ELR (cell line): ENCODE data around the gene SHROOM2.
A peak's percentile ranks its signal among the peaks of the same experiment; 100 is the strongest.

Source experiments
- DNase-seq: peaks from one replicate; pipeline ENCODE4 v3.0.0-alpha.2; 2015; ENCODE audit warnings: low read depth

SHROOM2 gene

GRCh38 chrX:9899640-9900111, 113.4 kb downstream of the SHROOM2 start:
- DNase-seq: peak; percentile 24

- DNase-seq: peak; percentile 50
These were observed 116.4 kb downstream of the SHROOM2 start for GRCh38 chrX:9902656-9903055.

GRCh38 chrX:9903146-9903545, 116.9 kb downstream of the SHROOM2 start:
- no peak for DNase-seq

GRCh38 chrX:9905288-9905687, 119.1 kb downstream of the SHROOM2 start:
- DNase-seq: peak; percentile 48

- DNase-seq: no peak
These were observed 119.5 kb downstream of the SHROOM2 start for GRCh38 chrX:9905721-9906120.

GRCh38 chrX:9906919-9907318, 120.7 kb downstream of the SHROOM2 start:
- DNase-seq: peak; percentile 41

GRCh38 chrX:9907645-9908387, 121.6 kb downstream of the SHROOM2 start:
- DNase-seq: peak; percentile 91

- DNase-seq: no peak
These were observed 123.0 kb downstream of the SHROOM2 start for GRCh38 chrX:9909254-9909653.

GRCh38 chrX:9911487-9911886, 125.3 kb downstream of the SHROOM2 start:
- DNase-seq: peak; percentile 72

GRCh38 chrX:9912351-9913145, 126.3 kb downstream of the SHROOM2 start:
- DNase-seq: no peak

- peak; percentile 22 for DNase-seq
These were observed 126.9 kb downstream of the SHROOM2 start for GRCh38 chrX:9913146-9913433.

GRCh38 chrX:9917861-9918260, 131.6 kb downstream of the SHROOM2 start:
- no peak for DNase-seq

- DNase-seq: no peak
These were observed 133.5 kb downstream of the SHROOM2 start for GRCh38 chrX:9919632-9920172.

GRCh38 chrX:9921407-9921806, 135.2 kb downstream of the SHROOM2 start:
- DNase-seq: no peak

- no peak for DNase-seq
These were observed 137.1 kb downstream of the SHROOM2 start for GRCh38 chrX:9923357-9923756.

- no peak for DNase-seq
These were observed 139.8 kb downstream of the SHROOM2 start for GRCh38 chrX:9926002-9926401.

- no peak for DNase-seq
These were observed 141.7 kb downstream of the SHROOM2 start for GRCh38 chrX:9927698-9928482.

GRCh38 chrX:9935436-9935835, 149.2 kb downstream of the SHROOM2 start:
- DNase-seq: peak; percentile 4

- no peak for DNase-seq
These were observed 151.5 kb downstream of the SHROOM2 start for GRCh38 chrX:9937761-9938160.

GRCh38 chrX:9938516-9938915, 152.3 kb downstream of the SHROOM2 start:
- DNase-seq: no peak

GRCh38 chrX:9940421-9940820, 154.2 kb downstream of the SHROOM2 start:
- DNase-seq: peak; percentile 69

GRCh38 chrX:9942086-9942485, 155.9 kb downstream of the SHROOM2 start:
- no peak for DNase-seq
